Common myeloid progenitor, CD34-positive (primary cell): Measurements from ENCODE around the gene WDR36.

Experiments
- CTCF ChIA-PET: fragments of 350-600 bp; sonication (Branson Sonifier 250); formaldehyde crosslinking; loops from one replicate; lab custom pipeline; 2021; ENCODE audit warnings: antibody characterized with exemption; lab: Charles Lee
- POLR2A ChIA-PET: fragments of 350-600 bp; sonication (Branson Sonifier 250); formaldehyde crosslinking; loops from one replicate; lab custom pipeline; 2021; ENCODE audit warnings: antibody characterized with exemption; lab: Charles Lee
- DNase-seq, 3 donors: peaks; one replicate each; pipeline versions ENCODE4 v3.0.0 to v3.0.0-alpha.2; 2013
- H3K27ac ChIP-seq, 2 experiments: 1 replicate in 1 of 2; 2 replicates in 1 of 2; pipeline ENCODE4 v1.7.0; 2013; ENCODE audit warnings: inconsistent platforms in 2 of 2, low read length in 2 of 2, mild to moderate bottlenecking in 2 of 2, low read depth in 1 of 2, moderate library complexity in 1 of 2; ENCODE audit not compliant: severe bottlenecking in 2 of 2, insufficient read depth in 1 of 2, poor library complexity in 1 of 2
- H3K27me3 ChIP-seq, 5 experiments: replicated peaks in 2 of 5; 1 replicate in 3 of 5; 2 replicates in 2 of 5; pipeline versions ENCODE4 v1.6.1 to v1.7.0; 2013; ENCODE audit warnings: low read length in 4 of 5, mild to moderate bottlenecking in 2 of 5, moderate library complexity in 2 of 5, inconsistent platforms in 1 of 5; ENCODE audit not compliant: insufficient read depth in 5 of 5, control insufficient read depth in 4 of 5
- H3K36me3 ChIP-seq, 4 experiments: 1 replicate in 2 of 4; 2 replicates in 2 of 4; pipeline versions ENCODE4 v1.6.1 to v1.7.0; 2013; ENCODE audit warnings: low read length in 3 of 4, control low read depth in 1 of 4, mild to moderate bottlenecking in 1 of 4; ENCODE audit not compliant: control insufficient read depth in 4 of 4, insufficient read depth in 4 of 4
- H3K4me1 ChIP-seq, 4 experiments: 1 replicate in 3 of 4; 2 replicates in 1 of 4; pipeline versions ENCODE4 v1.6.1 to v1.7.1; 2013; ENCODE audit warnings: low read length in 3 of 4, mild to moderate bottlenecking in 3 of 4, control low read depth in 1 of 4, inconsistent platforms in 1 of 4, moderate library complexity in 1 of 4; ENCODE audit not compliant: control insufficient read depth in 4 of 4, insufficient read depth in 4 of 4; ENCODE audit errors: control extremely low read depth in 1 of 4
- H3K4me3 ChIP-seq, 7 experiments: 1 replicate in 4 of 7; 2 replicates in 3 of 7; pipeline versions ENCODE4 v1.5.1 to v1.7.0; 2013; ENCODE audit warnings: mild to moderate bottlenecking in 7 of 7, low read length in 6 of 7, moderate library complexity in 6 of 7, inconsistent platforms in 2 of 7, low read depth in 2 of 7, control low read depth in 1 of 7; ENCODE audit not compliant: insufficient read depth in 4 of 7, control insufficient read depth in 1 of 7; ENCODE audit errors: extremely low read depth in 1 of 7
- H3K9me3 ChIP-seq, 5 experiments: 1 replicate in 4 of 5; 2 replicates in 1 of 5; pipeline versions ENCODE4 v1.6.1 to v1.7.1; 2013; ENCODE audit warnings: low read length in 4 of 5, mild to moderate bottlenecking in 2 of 5, inconsistent platforms in 1 of 5, low read depth in 1 of 5, moderate library complexity in 1 of 5; ENCODE audit not compliant: control insufficient read depth in 4 of 5, insufficient read depth in 2 of 5; ENCODE audit errors: control extremely low read depth in 1 of 5
- WGBS: methylation state at CpG from one replicate; pipeline ENCODE4 v1.1.5; 2013; ENCODE audit not compliant: insufficient coverage; 5-methylcytosine and 5-hydroxymethylcytosine counted together

WDR36 gene

DNA sequence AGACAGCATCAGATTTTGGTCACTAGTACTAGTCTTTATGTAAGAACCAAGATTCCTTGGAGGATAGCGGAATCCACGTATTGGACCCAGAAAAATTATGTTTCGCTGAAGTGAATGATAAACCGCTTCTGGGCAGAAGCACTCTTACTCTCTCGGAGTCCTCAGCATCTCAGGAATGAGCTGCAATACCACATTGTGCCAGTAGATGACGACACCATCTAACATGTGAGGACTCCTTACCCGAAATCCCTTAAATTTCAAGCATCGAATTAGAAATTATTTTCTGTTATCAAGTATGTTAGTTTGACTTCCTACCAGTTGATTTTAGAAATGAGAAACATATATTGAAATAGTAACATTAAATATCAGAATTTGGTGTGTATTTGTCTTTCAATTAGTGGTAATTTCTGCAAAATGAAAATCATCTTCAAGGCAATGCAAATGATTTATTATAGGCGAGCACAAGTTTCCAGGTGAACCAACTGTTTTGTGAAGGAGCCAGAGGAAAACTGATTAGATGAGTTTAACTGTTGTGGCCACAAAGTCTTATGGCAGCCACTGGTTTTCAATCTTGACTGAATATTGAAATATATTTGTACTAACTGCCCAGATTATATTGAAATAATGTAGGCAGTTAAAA lies 66.1 kb downstream of the WDR36 start:
- Histone ChIP-seq H3K9me3 (no peaks in the 10 kb centered on the region), H3K27me3 (no peaks in the 10 kb centered on the region), H3K36me3 (no peaks in the 10 kb centered on the region), H3K4me3 (no peak overlapping the region), H3K4me1 (no peaks in the 10 kb centered on the region), H3K27ac (no peak overlapping the region)
- WGBS = 26% methylated on average over 6 of the region's 9 CpGs
- CTCF ChIA-PET = interaction anchor here (1.0 to 3.5 kb wide), 6 partner anchors 9 to 988 kb away, joined by 3 to 13 read pairs (median 3); no protein-coding TSS in a partner anchor
- POLR2A ChIA-PET = no interaction called here
- peak; percentile 58 to 80 (median 68) for DNase-seq

- H3K27me3 ChIP-seq = no peaks in the 10 kb centered on the region
- H3K9me3 ChIP-seq = no peaks in the 10 kb centered on the region
- no peak overlapping the region for H3K4me3 ChIP-seq
- H3K36me3 ChIP-seq = no peaks in the 10 kb centered on the region
- no peak for DNase-seq
- ChIA-PET POLR2A (no interaction called here), CTCF (interaction anchor here (1.5 to 3.3 kb wide), 2 partner anchors 10 to 119 kb away, joined by 3 to 12 read pairs; no protein-coding TSS in a partner anchor)
- no peak overlapping the region for H3K27ac ChIP-seq
- H3K4me1 ChIP-seq = no peaks in the 10 kb centered on the region
- 78% methylated on average over 6 of the region's 7 CpGs for WGBS
Measured at GRCh38 chr5:111159845-111160244, 67.7 kb downstream of the WDR36 start.

- H3K27me3 ChIP-seq = no peaks in the 10 kb centered on the region
- no peaks in the 10 kb centered on the region for H3K4me1 ChIP-seq
- no peak for DNase-seq
- no peaks in the 10 kb centered on the region for H3K36me3 ChIP-seq
- H3K9me3 ChIP-seq = peaks cover 0 to 1% (median 0%) of the 10 kb centered on the region in 5 experiments
- no peak overlapping the region for H3K4me3 ChIP-seq
- ChIA-PET POLR2A (no interaction called here), CTCF (no interaction called here)
- WGBS = no CpG with 5 or more reads among the region's 1 CpG
- no peak overlapping the region for H3K27ac ChIP-seq
Measured at GRCh38 chr5:111163000-111163399, 70.9 kb downstream of the WDR36 start.

GRCh38 chr5:111165058-111165457 lies 72.9 kb downstream of the WDR36 start:
- WGBS = 100% methylated on average over 2 of the region's 2 CpGs
- Histone ChIP-seq H3K9me3 (peaks cover 0 to 1% (median 0%) of the 10 kb centered on the region in 5 experiments), H3K27ac (no peak overlapping the region), H3K36me3 (no peaks in the 10 kb centered on the region), H3K4me3 (no peak overlapping the region), H3K4me1 (no peaks in the 10 kb centered on the region), H3K27me3 (no peaks in the 10 kb centered on the region)
- ChIA-PET POLR2A (interaction anchor here (0.6 kb wide), 1 partner anchor 33 kb away, joined by 3 read pairs; no protein-coding TSS in a partner anchor), CTCF (no interaction called here)
- no peak for DNase-seq

DNA sequence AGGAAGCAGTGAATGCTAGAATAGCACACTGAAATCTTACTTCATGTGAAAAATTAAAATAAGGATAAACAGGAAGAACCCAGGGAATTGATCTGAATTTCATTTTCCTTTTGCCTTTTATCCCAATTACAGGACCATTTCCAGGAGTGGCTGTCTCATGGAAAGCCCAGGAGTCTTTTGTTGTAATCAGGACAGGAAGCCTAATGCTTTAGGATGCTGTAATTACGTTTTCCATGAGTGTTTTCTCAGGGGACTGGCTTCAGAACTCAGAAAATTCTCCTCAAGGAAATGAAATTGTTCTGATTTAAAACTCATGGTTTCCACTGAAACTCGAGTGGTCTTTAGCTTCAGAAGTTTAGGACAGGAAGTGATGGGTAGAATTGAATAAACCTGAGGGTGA lies 75.4 kb downstream of the WDR36 start:
- ChIA-PET POLR2A (no interaction called here), CTCF (no interaction called here)
- Histone ChIP-seq H3K9me3 (peaks cover 0 to 1% (median 0%) of the 10 kb centered on the region in 5 experiments), H3K27ac (no peak overlapping the region), H3K27me3 (peaks cover 0 to 5% (median 0%) of the 10 kb centered on the region in 5 experiments), H3K4me3 (no peak overlapping the region), H3K36me3 (no peaks in the 10 kb centered on the region), H3K4me1 (no peaks in the 10 kb centered on the region)
- 100% methylated on average over 1 of the region's 2 CpGs for WGBS
- no peak for DNase-seq

- POLR2A ChIA-PET = no interaction called here
- Histone ChIP-seq H3K27ac (no peak overlapping the region), H3K9me3 (peaks cover 0 to 1% (median 0%) of the 10 kb centered on the region in 5 experiments), H3K27me3 (peaks cover 0 to 5% (median 0%) of the 10 kb centered on the region in 5 experiments), H3K36me3 (no peaks in the 10 kb centered on the region), H3K4me1 (no peaks in the 10 kb centered on the region), H3K4me3 (no peak overlapping the region)
- WGBS = no CpG with 5 or more reads among the region's 1 CpG
- DNase-seq = no peak
- CTCF ChIA-PET = no interaction called here
Measured at GRCh38 chr5:111168608-111169007, 76.5 kb downstream of the WDR36 start.

- Histone ChIP-seq H3K36me3 (no peaks in the 10 kb centered on the region), H3K27me3 (peaks cover 0 to 5% (median 0%) of the 10 kb centered on the region in 5 experiments), H3K4me1 (no peaks in the 10 kb centered on the region), H3K9me3 (peaks cover 0 to 1% (median 0%) of the 10 kb centered on the region in 5 experiments), H3K4me3 (no peak overlapping the region), H3K27ac (no peak overlapping the region)
- ChIA-PET POLR2A (interaction anchor here (0.7 kb wide), 1 partner anchor 43 kb away, joined by 3 read pairs; no protein-coding TSS in a partner anchor), CTCF (interaction anchor here (1.0 kb wide), 1 partner anchor 10 kb away, joined by 3 read pairs; no protein-coding TSS in a partner anchor)
- no peak for DNase-seq
- WGBS = 100% methylated on average over 1 of the region's 2 CpGs
Measured at GRCh38 chr5:111169269-111169668, 77.1 kb downstream of the WDR36 start.
